ENCODE measurements around the gene SLC30A9.

DNA sequence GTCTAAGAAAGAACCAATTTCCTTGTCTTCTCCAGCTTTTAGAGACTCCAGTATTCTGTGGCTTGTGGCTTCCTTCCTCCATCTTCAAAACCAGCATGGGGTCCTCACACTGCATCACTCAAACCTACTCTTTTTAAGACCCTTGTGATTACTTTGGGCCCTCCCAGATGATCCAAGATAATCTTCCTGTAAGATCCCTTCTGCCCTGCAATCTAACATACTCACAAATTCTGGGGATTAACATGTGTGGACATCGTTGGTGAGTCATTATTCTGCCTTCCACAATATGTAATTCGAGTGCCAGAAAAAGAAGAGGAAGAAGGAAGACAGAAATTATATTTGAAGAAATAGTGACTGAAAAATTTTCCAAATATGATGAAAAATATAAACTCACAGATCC lies 114.2 kb downstream of the SLC30A9 start:
- no peak for TF ChIP-seq EZH2phosphoT487 (IDR thresholded peaks at IDR 0.05; ENCODE audit: insufficient read depth, low read depth)
- TF ChIP-seq EZH2 (IDR thresholded peaks at IDR 0.05; ENCODE audit: insufficient read depth, poor library complexity, severe bottlenecking) = no peak
